Measurements from ENCODE around the gene MACROH2A1. TPM values are rescaled to one million over a fixed set of nuclear protein-coding genes. Genes with fewer than 3 reads are reported as not detected.
A peak's percentile ranks its signal among the peaks of the same experiment; 100 is the strongest.

MACROH2A1 gene
- polyA plus RNA-seq, 6 donors from 2014 or later: 85.2 to 170 (median 120) TPM

DNA sequence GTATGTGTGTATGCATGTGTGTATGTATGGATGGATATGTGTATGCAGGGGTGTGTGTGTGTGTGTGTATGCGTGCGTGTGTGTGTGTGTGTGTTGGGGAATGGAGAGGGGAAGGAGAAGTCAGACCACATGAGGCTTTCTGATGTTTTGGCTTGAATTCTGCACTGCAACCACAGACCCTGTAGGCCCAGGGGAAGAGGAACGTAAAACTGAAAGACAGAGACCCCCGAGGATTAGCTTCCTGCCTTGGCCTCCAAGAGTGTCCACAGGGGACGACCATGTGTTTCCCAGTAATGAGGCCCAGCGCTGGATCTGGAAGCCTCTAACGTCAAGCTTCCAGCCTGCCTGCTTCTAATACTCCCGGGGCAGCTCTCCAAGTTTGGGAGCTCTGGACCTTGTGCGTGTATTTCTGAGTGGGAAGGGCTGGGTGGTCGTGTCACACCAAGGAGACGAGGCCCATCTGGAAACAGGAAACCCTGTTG lies 42.4 kb upstream of the MACROH2A1 start:
- Mint-ChIP-seq H3K27me3 (peaks cover 0 to 15% (median 11%) of the 10 kb centered on the region in 3 donors), H3K36me3 (no peaks in the 10 kb centered on the region), H3K4me3 (peak overlapping the region in 1 of 8 donors; percentile 59), H3K27ac (peak overlapping the region in 2 of 6 donors; percentile 2 to 56), H3K9me3 (no peaks in the 10 kb centered on the region), H3K4me1 (peaks cover 19 to 50% (median 46%) of the 10 kb centered on the region in 3 donors)
- no peak for DNase-seq
- ATAC-seq (ENCODE audit: low read depth in 2 of 2): no peak

- Mint-ChIP-seq H3K4me1 (peaks cover 15 to 49% (median 44%) of the 10 kb centered on the region in 3 donors), H3K27me3 (peaks cover 0 to 10% (median 8%) of the 10 kb centered on the region in 3 donors), H3K27ac (peak overlapping the region in 1 of 6 donors; percentile 73), H3K4me3 (no peak overlapping the region), H3K9me3 (no peaks in the 10 kb centered on the region), H3K36me3 (no peaks in the 10 kb centered on the region)
- no peak for ATAC-seq (ENCODE audit: low read depth in 2 of 2)
- no peak for DNase-seq
Observed at GRCh38 chr5:135440916-135441315, 41.9 kb upstream of the MACROH2A1 start.

DNA sequence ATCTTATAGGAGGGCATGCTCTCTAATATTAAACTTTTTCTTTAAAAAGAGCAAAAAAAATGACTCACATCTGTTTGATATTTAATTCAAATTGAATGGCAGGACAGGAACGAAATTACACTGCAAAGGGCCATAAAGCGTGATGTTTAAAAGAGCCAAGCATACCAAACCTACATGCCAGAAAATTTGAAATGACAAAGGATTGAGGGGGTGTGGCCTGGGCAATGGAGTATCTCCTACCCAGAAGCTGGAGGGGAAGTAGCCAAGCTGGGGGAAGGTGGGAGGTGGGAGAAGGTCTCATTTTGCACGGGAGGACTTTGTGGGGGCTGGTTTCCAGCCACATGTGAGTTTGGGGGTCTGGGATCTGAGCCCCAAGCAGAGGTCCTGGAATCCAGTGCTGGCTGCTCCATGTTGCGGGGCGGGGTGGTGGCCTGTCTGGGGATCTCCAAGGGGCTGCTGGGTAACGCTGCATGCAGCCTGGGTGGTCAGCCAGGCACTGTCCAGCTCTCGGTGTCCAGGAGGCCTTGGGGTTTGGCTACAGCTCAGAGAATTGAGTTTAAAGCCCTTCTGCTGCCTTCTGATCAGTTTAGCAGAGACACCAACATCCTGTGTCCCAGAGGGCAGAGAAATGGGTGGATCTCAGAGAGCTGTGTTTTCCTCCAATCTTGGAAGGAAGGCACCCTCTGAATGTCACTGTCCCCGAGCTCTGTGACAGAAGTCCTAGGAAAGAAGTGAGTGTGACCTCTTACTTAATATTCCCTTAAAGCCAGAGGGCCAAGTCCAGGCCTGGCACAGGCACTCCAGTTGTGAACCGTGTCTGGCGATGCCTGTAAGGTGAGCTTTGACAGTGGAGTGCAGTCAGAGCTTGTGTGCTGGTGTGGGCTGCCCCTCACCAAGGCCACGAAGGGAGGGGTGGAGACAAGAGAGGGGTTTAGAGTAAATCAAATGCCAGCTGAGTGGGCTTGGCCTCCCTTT lies 40.5 kb upstream of the MACROH2A1 start:
- H3K27me3 Mint-ChIP-seq: peaks cover 5 to 11% (median 5%) of the 10 kb centered on the region in 3 donors
- peaks cover 15 to 49% (median 44%) of the 10 kb centered on the region in 3 donors for H3K4me1 Mint-ChIP-seq
- DNase-seq: no peak
- H3K9me3 Mint-ChIP-seq: no peaks in the 10 kb centered on the region
- no peak for ATAC-seq (ENCODE audit: low read depth in 2 of 2)
- peak overlapping the region in 1 of 6 donors; percentile 48 for H3K27ac Mint-ChIP-seq
- H3K36me3 Mint-ChIP-seq: no peaks in the 10 kb centered on the region
- H3K4me3 Mint-ChIP-seq: peak overlapping the region in 1 of 8 donors; percentile 44

- ATAC-seq (ENCODE audit: low read depth in 2 of 2) (peak in 1 of 2 donors; percentile 47), DNase-seq (no peak)
- Mint-ChIP-seq H3K4me1 (peaks cover 15 to 49% (median 44%) of the 10 kb centered on the region in 3 donors), H3K9me3 (no peaks in the 10 kb centered on the region), H3K27me3 (peaks cover 0 to 8% (median 7%) of the 10 kb centered on the region in 3 donors), H3K4me3 (peak overlapping the region in 1 of 8 donors; percentile 16), H3K36me3 (no peaks in the 10 kb centered on the region), H3K27ac (peak overlapping the region in 2 of 6 donors; percentile 48 to 50)
Observed at GRCh38 chr5:135438636-135439221, 39.7 kb upstream of the MACROH2A1 start.

- ATAC-seq (ENCODE audit: low read depth in 2 of 2): no peak
- Mint-ChIP-seq H3K27ac (peak overlapping the region in 2 of 6 donors; percentile 50 to 77), H3K4me1 (peaks cover 15 to 48% (median 41%) of the 10 kb centered on the region in 3 donors), H3K9me3 (no peaks in the 10 kb centered on the region), H3K4me3 (peak overlapping the region in 5 of 8 donors; percentile 49 to 78 (median 59)), H3K36me3 (no peaks in the 10 kb centered on the region), H3K27me3 (peaks cover 0 to 8% (median 7%) of the 10 kb centered on the region in 3 donors)
- no peak for DNase-seq
Observed at GRCh38 chr5:135437796-135438560, 38.9 kb upstream of the MACROH2A1 start.

DNA sequence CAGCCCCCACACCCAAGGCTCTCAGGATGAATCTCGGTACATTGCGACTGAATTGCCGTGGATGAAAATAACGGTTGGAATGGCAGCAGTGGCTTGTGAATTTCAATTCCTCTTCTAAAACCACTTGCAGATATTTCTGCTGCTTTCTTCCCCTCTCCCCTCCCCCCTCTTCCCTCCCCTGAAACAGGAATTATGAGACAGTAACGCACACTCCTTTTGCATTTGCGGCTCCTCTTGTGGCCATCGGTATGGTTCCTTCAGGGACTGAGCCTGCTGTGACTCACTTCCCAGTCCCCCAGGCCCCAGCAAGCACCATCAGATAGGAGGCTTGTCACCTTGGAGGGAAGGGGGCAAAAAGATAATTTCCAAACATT lies 38.4 kb upstream of the MACROH2A1 start:
- no peak for DNase-seq
- peak overlapping the region in 2 of 6 donors; percentile 61 to 77 for H3K27ac Mint-ChIP-seq
- H3K9me3 Mint-ChIP-seq: no peaks in the 10 kb centered on the region
- peaks cover 0 to 8% (median 7%) of the 10 kb centered on the region in 3 donors for H3K27me3 Mint-ChIP-seq
- H3K4me1 Mint-ChIP-seq: peaks cover 15 to 42% (median 38%) of the 10 kb centered on the region in 3 donors
- peak; percentile 38 to 57 for ATAC-seq (ENCODE audit: low read depth in 2 of 2)
- H3K36me3 Mint-ChIP-seq: no peaks in the 10 kb centered on the region
- H3K4me3 Mint-ChIP-seq: peak overlapping the region in 7 of 8 donors; percentile 29 to 82 (median 60)

DNA sequence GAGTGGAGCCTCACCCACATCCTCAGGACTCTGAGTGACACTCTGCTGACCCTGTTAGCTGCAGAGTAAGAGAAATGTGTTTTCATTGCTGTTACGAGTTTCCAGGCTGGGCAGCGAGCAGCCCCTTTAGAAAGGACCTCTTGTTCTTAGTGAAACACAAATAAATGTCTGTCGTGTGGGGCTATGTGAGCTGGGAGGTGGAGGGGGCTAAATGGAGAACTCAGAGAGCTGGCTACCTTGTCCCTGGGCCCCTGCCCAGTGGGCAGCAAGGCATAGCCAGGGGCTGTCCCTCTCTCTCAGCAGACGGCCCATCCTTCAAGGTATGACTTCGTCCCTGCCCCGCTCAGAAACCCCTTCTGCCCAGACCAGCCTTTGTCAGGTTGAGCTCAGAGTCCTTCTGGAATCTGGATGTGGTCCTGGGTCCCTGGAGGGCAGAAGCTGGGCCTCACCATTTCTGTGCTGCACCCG lies 38.0 kb upstream of the MACROH2A1 start:
- ATAC-seq (ENCODE audit: low read depth in 2 of 2): peak; percentile 16 to 32
- Mint-ChIP-seq H3K27ac (peak overlapping the region in 2 of 6 donors; percentile 12 to 77), H3K4me3 (peak overlapping the region in 6 of 8 donors; percentile 29 to 82 (median 60)), H3K36me3 (no peaks in the 10 kb centered on the region), H3K9me3 (no peaks in the 10 kb centered on the region), H3K27me3 (peaks cover 0 to 8% (median 7%) of the 10 kb centered on the region in 3 donors), H3K4me1 (peaks cover 15 to 41% (median 34%) of the 10 kb centered on the region in 3 donors)
- no peak for DNase-seq

DNA sequence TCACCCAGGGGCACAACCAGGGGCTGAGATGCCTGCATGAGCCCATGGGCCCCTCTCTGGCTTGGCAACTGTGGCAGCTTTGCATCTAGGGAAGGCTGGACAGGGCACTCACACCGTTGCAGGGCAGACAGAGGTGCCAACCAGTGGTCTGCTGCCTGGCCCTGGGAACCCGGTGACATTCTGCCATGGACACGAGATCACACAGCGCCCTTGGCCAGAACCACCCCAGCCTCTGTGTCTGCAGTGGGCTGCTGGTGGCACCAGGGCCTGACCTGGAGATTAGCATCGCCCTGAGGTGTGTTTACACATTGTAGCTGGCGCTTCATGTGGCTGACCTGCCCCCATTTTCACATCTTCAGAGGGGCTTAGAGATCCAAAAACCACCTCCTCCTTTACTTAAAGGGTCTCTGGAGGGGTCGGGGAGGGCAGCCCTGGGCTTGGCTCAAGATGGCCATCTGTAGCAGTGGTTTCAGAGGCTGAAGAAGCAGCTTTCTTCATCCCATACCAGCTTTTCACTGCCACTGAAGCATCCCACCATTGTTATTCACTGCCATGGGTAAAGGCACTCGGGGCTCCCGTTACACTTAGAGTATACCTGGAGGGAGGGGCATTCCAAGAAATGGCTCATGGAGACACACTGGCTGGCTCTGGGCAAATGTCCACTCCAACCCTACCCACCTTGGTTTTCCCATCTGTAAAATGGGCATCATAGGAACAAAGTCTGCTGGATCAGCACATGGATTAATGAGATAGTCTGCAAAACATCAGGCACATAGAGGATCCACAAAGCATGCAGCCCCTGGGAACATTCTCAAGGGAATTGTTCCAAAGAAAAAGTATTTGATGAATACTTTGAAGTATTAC lies 36.7 kb upstream of the MACROH2A1 start:
- Mint-ChIP-seq H3K9me3 (peaks cover 0 to 2% (median 0%) of the 10 kb centered on the region in 7 donors), H3K36me3 (no peaks in the 10 kb centered on the region), H3K4me3 (peak overlapping the region in 2 of 8 donors; percentile 23 to 60), H3K4me1 (peaks cover 9 to 30% (median 29%) of the 10 kb centered on the region in 3 donors), H3K27me3 (peaks cover 0 to 8% (median 7%) of the 10 kb centered on the region in 3 donors), H3K27ac (no peak overlapping the region)
- ATAC-seq (ENCODE audit: low read depth in 2 of 2): no peak
- no peak for DNase-seq

- DNase-seq (no peak), ATAC-seq (ENCODE audit: low read depth in 2 of 2) (no peak)
- Mint-ChIP-seq H3K4me3 (peak overlapping the region in 1 of 8 donors; percentile 60), H3K9me3 (peaks cover 0 to 2% (median 0%) of the 10 kb centered on the region in 7 donors), H3K27me3 (peaks cover 0 to 8% (median 7%) of the 10 kb centered on the region in 3 donors), H3K36me3 (no peaks in the 10 kb centered on the region), H3K4me1 (peaks cover 9 to 30% (median 29%) of the 10 kb centered on the region in 3 donors), H3K27ac (no peak overlapping the region)
Observed at GRCh38 chr5:135434591-135435466, 35.8 kb upstream of the MACROH2A1 start.

- peaks cover 0 to 5% of the 10 kb centered on the region in 2 donors for H3K36me3 Mint-ChIP-seq
- H3K4me3 Mint-ChIP-seq: no peak overlapping the region
- no peak for DNase-seq
- H3K9me3 Mint-ChIP-seq: peaks cover 0 to 4% (median 2%) of the 10 kb centered on the region in 7 donors
- no peak for ATAC-seq (ENCODE audit: low read depth in 2 of 2)
- peak overlapping the region in 1 of 6 donors; percentile 12 for H3K27ac Mint-ChIP-seq
- peaks cover 3 to 14% (median 7%) of the 10 kb centered on the region in 3 donors for H3K27me3 Mint-ChIP-seq
- H3K4me1 Mint-ChIP-seq: peaks cover 9 to 24% (median 23%) of the 10 kb centered on the region in 3 donors
Observed at GRCh38 chr5:135433681-135434426, 34.8 kb upstream of the MACROH2A1 start.

All from naive B cell (primary cell).